HG03196 (cell line): ENCODE measurements around the gene SRRM4.

ENCODE experiments used
- ATAC-seq: cut with Tn5 transposase; IDR thresholded peaks from one replicate; pipeline ENCODE4 v1.9.1; 2021; ENCODE audit not compliant: unreplicated experiment

SRRM4 gene

GRCh38 chr12:119114294-119114693, 133.0 kb downstream of the SRRM4 start:
- ATAC-seq, result no peak

DNA sequence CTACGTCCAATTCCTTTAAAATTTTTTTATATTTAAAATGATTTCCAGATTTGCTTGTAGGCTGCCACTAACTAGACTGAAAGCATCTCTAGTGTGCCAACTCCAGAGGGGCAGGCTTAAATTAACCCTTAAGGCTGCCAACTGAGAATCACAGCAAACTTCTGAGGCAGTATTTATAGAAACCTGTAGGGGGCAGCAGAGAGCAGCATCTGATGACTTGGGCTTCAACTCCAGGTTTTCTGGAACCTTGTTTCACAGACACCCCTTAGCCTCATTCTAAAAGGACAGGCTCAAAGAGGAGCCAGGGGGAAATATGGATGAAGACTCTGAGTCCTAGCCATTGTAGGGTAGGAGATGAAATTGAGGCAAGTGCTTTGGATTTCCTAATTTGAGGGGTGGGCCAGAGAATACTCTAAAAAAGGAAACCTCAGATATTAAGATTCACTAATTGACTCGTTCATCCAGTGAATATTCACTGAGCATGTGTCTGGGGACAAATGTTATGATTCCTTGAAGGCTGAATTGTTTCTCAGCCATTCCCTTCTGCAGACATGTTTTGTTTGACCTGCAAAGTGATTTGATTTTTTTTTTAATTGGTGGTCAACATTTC, 134.1 kb downstream of the SRRM4 start:
- ATAC-seq, result no peak

GRCh38 chr12:119117936-119118335, 136.6 kb downstream of the SRRM4 start:
- no peak for ATAC-seq

- no peak for ATAC-seq
Measured at GRCh38 chr12:119118625-119119024, 137.3 kb downstream of the SRRM4 start.

- ATAC-seq, result no peak
Measured at GRCh38 chr12:119122047-119122446, 140.7 kb downstream of the SRRM4 start.

DNA sequence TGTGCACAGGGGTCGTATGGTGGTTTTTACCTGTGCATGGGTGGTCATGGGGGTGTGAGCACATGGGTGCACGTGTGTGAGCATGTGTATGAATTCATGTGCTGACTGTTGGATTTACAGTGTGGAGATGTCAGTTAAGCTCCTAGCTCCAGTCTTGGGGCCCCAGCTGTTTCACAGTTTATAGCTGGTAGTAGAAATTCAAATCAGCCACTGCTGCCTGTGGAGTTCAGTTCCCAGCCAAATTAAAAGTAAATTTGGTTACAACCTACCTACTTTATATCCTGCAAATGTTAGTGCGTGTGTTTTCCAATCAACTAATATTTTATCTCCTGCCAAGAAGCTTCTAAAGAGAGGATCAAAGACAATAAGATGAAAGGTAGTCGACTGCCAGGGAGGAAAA, 141.4 kb downstream of the SRRM4 start:
- no peak for ATAC-seq

DNA sequence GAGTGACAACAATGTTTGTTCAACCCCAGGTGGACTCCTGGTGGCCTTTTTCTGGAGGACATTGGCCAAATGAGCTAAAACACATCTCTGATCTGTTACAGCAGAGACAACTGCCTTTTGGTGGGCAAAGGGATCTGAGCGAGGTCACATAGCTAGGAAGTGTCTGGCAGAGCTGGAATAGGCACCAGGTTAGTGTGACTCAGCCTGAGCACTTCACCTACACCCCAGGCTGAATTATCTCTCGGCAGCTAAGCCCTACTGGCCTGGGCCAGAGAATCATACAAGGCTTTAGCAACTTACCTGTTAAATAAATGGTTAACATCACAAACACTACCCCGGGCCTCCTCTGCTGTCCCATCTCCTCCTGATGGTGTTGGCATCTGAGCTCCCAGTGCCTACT, 147.2 kb downstream of the SRRM4 start:
- ATAC-seq, result no peak

DNA sequence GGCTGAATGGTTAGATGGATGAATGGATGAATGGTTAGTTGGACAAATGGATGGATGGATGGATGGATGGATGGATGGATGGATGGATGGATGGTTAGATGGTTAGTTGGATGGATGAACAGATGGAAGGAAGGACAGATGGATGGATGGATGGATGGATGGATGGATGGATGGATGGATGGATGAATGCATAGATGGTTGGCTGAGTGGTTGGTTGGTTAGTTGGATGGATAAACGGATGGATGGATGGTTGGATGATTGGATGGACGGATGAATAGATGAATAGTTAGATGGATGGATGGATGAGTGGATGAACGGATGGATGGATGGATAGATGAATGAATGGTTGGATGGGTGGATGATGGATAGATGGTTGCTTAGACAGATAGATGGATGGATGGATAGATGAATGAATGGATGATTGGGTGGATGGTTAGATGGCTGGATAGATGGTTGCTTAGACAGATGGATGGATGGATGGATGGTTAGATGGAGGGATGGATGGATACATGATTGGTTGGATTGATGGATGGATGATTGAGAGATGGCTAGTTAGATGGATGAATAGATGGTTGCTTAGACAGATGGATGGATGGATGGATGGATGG, 148.6 kb downstream of the SRRM4 start:
- ATAC-seq, result no peak

- no peak for ATAC-seq
Measured at GRCh38 chr12:119130523-119130922, 149.2 kb downstream of the SRRM4 start.

DNA sequence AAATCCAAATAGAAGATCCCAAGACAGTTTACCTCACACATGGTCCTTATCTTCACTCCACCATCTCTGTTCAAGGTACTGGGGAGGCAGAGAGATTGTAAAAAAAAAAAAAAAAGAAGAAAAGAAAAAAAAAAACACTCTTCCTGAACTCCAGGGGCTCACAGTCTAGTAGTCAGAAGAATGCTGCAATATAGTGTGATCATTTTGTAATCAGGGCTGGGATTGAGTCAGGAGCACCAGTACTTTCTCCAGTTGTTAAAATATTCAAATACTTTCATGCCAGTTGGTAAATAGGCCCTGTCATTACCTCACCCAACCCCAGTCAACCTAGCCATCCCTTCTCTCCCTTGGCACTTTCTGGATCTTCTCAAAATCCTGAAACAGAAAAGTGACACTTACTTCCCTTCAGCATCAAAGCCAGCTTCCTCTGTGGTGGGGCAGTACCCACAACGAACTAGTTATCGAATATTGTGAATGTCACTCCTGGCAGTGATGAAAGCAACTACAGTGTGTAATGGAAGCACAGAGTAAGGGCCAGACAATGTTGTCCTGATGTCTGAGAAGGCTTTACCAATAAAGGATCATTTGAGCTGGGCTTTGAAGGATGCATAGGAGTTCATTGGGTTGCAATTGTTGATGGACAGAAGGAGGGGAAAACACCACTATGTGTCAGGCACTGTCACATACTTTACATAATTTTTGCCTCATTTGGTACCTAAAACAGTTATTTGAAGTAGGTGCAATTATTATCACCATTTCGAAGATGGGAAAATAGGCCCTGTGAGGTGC, 153.1 kb downstream of the SRRM4 start:
- no peak for ATAC-seq

DNA sequence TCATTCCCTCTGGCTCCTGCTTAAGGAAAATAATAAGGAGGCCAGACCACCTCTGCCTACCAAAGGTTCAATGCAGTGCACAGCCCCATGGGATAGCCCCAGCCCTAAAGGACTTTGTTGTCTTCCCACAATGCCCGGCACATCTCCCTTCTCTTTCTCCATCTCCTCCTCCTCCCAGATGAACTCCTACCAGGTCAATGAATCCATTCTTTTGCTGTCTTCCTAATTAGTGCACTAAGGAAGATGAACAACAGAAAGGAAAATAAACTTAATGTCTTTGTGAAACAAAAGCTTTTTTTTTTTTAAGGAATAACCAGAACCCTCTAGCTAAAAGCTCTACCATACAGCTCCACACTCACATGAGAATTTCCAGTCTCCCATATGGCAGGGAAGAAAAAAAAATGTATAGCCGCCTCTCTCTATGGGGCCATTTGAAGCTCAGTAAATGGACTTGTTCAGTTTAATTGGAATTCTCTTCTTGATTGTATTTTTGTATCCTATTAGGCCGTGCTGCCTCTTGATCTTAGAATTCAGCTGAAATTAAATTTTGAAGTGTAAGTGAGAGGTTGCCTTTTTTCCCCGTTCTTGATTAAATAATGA, 155.6 kb downstream of the SRRM4 start:
- ATAC-seq, result no peak

- no peak for ATAC-seq
Measured at GRCh38 chr12:119139448-119139847, 158.1 kb downstream of the SRRM4 start.

- no peak for ATAC-seq
Measured at GRCh38 chr12:119145367-119145766, 164.0 kb downstream of the SRRM4 start.

DNA sequence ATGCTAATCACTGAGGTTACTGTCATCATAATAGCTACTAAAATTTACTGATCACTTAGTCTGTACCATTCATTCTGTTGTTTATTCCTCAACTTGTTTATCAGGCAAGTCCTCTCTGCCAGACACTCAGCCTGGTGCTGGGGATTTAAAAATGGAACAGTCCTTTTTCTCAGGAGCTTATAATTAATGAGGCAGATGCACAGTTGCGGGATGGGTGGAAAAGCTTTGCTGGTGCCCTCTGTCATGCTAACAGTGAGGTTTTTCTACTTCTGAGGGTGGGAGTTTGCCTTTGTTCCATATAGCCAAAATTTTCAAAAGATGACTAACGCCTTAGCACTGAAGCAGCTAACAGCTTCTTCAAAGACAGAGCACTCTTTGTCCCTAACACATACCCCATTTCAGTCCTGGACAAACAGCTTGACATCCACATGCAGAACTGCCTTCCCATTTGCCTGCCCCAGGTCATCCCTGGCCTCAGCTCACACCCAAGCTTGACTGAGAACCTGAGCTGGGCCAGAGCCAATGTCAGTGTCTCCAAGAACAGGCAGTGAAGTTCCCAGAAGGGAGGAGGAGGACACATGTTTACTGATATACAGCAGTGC, 166.6 kb downstream of the SRRM4 start:
- no peak for ATAC-seq

GRCh38 chr12:119149270-119149669, 167.9 kb downstream of the SRRM4 start:
- ATAC-seq, result no peak

GRCh38 chr12:119151445-119152026, 170.2 kb downstream of the SRRM4 start:
- ATAC-seq, result no peak

GRCh38 chr12:119153477-119154434, 172.4 kb downstream of the SRRM4 start:
- ATAC-seq, result no peak

DNA sequence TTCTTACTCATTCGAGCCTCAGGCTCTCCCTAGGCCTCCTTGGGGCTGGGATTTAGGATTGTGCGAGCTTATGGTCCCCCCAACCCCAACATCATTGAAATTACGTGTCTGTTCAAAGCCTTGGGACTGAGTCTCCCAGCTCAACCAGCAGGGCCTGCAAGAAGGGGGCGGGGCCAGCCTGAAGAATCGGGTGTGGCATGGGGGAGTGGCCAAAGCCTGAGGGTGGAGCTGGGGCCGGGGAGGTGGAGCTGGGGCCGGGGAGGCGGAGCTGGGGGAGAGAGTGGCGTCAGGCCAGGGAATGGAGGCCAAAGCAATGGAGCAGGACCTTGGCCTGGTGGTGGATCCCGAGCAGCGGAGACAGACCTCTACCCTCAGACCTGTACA, 173.1 kb downstream of the SRRM4 start:
- ATAC-seq, result no peak

- ATAC-seq, result no peak
Measured at GRCh38 chr12:119156401-119157044, 175.2 kb downstream of the SRRM4 start.

DNA sequence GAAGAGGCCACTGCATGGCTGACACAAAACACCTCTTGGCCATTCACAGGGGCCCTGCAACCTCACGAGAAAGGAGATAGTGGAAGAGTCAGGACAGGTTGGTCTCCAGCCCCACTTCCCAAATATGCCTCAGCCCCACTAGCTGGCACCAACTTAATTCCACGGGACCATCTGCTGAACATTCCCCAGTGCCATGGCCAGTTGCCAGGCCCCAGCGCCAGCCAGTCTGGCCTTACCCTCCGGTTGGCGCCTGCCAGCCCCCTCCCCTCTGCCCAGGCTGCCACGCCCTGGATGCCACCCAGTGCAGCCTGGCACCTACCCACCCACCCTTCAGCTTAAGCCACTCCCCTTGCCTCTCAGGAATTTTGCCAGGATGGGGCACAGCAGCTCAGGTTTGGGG, 176.2 kb downstream of the SRRM4 start:
- no peak for ATAC-seq
